GM18907 (cell line): Measurements from ENCODE around the gene DMRTC2.
A peak's percentile ranks its signal among the peaks of the same experiment; 100 is the strongest.
"Not testable (repeated sequence)": the region's sequence is repeated elsewhere in the genome, so short reads cannot be mapped to it uniquely, and the experiment has no call there.

ENCODE experiments used
- ATAC-seq: cut with Tn5 transposase; IDR thresholded peaks from one replicate; pipeline ENCODE4 v1.9.1; 2021; ENCODE audit warnings: mild to moderate bottlenecking, moderate library complexity; ENCODE audit not compliant: unreplicated experiment

DMRTC2 gene

DNA sequence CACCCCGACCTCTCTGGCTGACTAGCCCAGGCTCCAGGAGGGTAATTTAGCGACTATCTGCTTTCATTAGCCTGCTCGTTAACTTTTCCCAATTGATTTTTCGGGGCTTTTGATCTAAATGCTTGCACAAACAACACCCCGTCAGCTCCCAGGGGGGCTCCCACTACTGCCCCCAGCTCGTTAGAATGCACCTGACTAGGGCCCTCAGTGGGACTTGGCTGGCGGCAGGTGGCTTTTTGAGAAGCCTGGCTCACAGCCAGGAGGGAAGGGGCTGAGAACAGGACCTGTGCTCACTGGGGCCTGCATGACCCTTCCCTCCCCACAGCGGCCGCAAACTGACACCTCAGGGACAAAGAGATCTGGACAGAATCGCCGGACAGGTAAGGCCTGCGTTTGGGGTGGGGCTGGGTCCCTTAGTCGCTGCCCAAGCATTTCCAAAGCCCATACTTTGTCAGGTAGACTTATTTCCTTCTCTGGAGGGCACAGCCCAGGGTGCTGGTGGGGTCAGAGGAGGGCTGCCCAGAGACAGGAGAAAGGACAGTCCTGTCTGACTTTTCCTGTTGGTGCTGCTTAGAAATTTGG, 24.6 kb downstream of the DMRTC2 start:
- ATAC-seq, result no peak

DNA sequence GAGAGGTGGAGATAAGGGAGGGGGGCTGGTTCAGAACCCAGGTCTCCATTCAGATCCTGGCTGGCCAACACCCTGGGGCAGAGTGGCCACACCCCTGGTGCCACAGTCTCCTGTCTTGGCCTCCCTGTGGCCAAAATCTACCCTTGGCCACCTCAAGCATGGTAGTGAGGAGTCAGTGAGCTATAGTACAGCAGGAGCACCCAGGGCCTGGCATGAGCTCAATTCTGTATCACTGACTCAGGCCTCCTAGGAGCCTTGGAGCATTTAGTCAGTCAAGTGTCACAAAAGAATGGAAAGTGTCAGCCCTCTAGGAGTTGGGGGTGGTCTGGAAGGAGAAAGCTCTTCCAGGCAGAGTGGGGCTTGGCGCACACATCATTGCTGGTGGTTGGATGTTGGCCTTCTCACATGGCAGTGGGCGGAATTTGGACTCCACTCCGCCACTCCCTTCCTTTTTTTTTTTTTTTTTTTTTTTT, 25.6 kb downstream of the DMRTC2 start:
- ATAC-seq, result no peak

DNA sequence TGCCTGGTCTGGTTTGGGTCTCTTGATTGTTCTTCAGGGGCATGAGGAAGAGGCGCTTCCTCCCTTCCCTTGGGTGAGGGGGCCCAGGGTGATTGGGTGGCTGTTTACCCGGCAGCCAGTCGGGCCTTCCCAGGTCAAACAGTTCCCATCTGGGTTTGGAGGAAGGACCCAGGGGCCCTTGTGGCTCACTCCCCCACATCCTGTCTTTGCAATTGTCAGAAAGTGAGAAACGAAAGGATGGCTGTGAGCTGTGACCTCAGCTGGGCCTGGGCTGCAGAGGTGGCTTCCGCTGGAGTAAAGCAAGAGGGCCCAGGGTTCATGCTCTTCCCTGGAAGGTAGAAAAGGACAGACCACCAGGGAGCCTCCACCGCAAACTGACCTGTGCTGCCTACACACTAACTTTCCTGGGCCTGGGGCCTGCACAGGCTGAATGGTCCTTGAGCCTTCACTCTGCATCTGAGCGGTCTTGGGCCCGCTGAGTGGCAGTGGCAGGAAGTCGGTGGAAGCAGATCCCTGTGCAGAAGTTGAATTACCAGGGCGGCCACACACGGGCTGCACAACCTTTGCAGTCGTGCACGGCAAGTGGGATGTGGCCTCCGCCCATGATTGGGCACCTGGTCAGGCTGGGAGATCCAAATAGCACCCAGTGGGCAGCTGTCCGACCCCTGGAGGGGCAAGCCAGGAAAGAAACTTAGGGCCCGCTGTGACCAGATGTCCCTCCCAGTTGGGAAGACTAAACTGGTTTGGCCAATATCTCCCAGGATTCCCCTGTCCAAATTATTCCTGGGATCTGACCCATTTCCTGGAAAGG, 26.9 kb downstream of the DMRTC2 start:
- peak; percentile 57 for ATAC-seq

DNA sequence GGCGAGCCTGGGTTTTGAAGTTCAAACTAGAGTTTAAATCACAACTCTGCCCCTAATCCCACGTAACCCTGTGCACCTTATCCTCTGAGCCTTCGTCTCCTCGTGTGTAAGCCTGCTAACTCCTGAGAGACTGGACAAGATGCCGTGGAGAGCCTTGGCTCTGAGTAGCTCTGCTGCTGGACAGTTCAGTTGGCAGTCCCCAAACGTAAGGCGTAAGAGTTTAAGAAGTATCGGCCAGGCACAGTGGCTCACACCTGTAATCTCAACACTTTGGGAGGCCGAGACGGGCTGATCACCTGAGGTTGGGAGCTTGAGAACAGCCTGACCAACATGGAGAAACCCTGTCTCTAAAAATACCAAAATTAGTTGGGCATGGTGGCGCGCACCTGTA, 27.5 kb downstream of the DMRTC2 start:
- ATAC-seq, result no peak

DNA sequence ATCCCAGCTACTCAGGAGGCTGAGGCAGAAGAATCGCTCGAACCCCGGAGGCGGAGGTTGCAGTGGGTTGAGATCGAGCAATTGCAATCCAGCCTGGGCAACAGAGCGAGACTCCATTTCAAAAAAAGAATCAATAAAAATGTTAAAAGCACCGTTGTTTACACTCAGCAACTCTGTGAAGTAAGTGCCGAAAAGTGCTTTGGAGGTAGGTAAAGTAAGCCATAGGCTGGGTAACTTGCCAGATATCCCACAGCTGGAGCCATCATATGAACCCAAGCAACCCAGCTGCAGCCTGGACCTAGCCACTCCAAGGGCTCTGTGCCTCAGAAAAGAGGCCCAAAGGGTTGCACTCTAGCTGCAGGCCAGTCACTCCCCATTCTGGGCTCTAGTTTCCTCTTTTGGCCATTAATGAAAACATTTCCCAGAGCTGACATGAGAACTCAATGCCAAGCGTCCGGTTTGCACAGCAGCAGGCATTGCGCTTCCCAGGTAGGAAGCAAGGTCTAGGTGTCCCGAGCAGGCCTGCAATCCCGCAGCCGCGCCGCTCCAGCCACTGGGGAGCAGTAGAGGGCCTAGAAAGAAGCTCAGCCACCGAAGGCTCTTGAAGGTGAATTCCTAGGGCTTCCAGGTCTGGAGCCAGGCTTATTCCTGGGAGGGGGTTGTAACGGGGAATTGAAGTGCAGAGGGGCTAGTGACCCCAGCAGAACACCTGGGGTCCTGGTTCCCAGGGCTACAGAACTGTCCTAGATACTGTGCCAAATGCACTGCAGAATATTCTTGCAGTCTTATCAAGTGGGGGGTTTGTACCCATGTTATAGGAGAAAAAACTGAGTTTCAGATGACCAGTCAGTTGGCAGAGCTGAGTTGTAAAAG, 28.2 kb downstream of the DMRTC2 start:
- no peak for ATAC-seq

DNA sequence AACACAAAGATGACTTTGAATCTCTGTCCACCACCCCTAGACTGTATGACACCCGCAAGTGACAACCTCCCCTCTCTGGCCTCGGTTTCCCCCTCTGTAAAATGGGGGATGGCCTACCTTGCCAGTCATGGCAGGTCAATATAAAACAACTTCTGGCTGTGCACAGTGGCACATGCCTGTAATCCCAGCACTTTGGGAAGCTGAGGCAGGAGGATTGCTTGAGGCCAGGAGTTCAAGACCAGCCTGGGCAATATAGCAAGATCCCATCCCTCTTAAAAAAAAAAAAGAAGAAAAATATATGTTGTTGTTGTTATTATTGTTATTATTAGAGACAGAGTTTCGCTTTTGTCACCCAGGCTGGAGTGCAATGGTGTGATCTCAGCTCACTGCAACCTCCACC, 31.1 kb downstream of the DMRTC2 start:
- ATAC-seq, result not testable (repeated sequence)

DNA sequence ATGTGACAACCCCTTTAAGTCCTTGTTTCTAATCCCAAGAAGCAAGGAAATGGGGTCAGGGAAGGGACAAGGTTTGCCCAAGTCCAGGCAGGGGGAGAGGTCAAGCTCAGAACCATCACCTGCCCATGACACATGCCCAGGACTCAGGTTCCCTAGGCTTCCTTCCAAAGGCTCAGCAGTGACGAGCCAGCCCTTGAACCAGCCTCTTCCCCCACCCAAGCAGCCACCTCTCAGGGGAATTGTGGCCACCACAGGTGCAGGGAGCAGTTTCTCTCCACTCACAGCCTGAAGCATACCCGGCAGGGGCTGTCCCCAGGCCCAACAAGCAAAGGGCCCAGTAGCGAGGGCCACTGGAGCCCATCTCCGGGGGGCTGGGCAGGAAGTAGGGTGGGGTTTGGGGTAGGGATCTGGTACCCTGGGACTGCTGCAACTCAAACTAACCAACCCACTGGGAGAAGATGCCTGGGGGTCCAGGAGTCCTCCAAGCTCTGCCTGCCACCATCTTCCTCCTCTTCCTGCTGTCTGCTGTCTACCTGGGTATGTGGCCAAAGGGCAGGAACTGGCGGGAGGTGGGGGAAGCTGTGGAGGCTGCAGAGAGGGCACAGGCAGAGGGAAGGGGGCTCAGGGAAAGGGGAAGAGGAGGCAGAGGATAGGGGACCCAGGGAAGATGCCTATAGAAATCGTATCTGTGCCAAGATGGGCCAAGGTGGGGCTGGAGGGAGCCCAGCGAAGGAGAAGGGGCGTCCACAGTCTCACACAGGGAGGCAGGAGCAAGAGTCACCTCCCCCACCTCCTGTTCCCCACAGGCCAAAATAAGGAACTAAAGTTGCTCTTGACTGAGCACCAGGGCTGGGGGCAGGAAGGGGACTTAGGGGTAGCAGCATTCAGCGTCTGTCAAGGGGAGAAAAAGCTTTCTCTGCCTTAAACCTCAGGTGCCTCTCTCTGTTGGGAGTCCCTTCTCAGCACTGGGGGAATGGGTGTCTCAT, 32.3 kb downstream of the DMRTC2 start, which contains the start of gene CD79A:
Gene CD79A, plus strand, starts transcription at position 433 of the 986 bp plus-strand sequence. Its CDS starts 26 bp downstream, at position 459.
- peak; percentile 76 for ATAC-seq

DNA sequence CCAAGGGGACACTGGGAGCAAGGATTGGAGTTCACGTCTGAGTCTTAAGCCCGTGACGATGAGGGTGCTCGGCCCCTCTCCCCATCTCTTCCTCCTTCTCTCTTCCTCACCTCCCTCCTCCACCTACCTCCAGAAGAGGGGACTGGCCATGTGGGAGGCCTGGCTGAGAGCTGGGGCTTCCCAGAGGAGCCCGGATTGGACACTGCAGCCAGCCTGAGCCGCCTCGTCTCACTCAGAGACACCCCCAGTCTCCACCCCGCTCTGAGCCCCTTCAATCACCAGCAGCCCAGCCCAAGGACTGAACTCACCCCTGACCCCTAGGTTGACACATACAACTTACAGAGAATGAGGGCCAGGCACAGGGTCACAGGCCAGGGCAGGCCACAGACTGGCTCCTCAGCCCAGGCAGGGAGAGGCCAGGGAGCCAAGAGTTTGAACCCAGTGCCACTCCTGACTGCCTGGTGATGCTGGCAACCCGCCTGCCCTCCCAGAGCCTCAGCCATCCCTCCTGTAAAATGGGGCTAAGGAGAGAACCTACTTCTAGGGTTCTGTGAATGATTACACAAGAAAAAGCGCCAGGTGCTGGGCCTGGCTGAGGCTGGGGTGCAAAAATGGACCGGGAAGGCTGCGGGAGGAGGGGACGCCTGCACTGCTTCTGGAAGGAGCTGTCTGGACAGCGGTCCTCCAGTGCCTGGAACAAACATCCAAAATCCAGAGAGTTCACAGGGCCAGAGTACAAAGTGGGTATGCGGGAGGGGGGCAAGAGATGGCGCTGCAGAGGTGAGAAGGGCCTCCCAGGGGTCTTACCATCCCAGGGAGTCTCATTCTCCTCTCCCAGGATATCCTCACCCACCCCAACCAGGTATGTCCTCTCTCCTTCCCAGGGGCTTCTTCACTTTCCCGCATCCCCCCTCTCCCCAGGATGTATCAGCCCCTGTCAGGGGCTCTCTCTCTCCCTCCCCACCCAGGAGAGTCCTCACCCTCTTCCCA, 33.4 kb downstream of the DMRTC2 start:
- ATAC-seq, result peak; percentile 18

DNA sequence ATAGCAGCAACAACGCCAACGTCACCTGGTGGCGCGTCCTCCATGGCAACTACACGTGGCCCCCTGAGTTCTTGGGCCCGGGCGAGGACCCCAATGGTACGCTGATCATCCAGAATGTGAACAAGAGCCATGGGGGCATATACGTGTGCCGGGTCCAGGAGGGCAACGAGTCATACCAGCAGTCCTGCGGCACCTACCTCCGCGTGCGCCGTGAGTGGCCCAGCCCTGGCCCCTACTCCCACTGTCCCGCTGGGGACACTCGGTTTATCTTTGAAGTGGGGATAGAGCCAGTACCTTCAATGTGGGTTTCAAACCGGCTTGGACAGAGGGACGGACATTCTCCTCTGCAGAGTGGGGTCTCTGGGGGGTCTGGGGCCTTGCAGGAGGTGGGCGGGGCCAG, 34.2 kb downstream of the DMRTC2 start:
- ATAC-seq, result no peak

DNA sequence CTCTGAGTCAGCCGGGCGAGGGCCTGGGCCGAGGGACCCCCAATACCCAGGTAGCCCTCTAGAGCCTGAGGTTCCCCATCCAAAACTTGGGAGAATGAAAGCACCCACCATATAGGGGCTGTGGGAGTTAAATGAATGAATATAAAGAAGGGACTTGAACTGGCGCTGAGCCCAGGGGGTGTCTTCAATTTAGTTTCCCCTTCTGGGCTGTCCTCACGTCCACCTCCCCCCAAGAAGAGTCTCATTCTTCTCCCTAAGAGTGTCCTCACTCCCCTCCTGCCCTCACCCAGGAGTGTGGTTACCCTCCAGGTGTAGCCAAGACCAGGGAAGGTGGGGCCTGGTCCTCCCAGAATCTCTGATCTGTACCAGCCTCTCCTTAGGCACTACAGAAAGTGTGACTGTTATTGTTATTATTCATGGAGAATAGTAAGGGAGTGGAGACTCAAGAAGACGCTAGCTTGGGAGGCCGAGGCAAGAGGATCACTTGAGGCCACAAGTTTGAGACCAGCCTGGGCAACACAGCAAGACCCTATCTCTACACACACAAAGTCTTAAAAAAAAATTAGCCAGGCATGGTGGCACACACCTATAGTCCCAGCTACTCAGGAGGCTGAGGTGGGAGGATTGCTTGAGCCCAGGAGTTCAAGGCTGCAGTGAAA, 35.0 kb downstream of the DMRTC2 start:
- no peak for ATAC-seq

DNA sequence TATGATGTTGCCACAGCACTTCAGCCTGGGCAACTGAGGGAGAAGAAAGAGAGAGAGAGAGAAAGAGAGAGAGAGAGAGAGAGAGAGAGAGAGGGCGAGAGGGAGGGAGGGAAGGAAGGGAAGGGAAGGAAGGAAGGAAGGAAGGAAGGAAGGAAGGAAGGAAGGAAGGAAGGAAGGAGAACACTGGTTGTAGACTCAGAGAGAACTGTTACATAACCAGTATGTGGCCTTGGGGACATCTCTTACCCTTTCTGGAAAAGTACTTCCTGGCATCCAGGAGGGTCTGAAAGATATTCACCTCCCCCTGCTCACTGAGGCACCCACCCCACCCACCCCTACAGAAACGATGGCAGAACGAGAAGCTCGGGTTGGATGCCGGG, 35.5 kb downstream of the DMRTC2 start:
- ATAC-seq, result no peak

DNA sequence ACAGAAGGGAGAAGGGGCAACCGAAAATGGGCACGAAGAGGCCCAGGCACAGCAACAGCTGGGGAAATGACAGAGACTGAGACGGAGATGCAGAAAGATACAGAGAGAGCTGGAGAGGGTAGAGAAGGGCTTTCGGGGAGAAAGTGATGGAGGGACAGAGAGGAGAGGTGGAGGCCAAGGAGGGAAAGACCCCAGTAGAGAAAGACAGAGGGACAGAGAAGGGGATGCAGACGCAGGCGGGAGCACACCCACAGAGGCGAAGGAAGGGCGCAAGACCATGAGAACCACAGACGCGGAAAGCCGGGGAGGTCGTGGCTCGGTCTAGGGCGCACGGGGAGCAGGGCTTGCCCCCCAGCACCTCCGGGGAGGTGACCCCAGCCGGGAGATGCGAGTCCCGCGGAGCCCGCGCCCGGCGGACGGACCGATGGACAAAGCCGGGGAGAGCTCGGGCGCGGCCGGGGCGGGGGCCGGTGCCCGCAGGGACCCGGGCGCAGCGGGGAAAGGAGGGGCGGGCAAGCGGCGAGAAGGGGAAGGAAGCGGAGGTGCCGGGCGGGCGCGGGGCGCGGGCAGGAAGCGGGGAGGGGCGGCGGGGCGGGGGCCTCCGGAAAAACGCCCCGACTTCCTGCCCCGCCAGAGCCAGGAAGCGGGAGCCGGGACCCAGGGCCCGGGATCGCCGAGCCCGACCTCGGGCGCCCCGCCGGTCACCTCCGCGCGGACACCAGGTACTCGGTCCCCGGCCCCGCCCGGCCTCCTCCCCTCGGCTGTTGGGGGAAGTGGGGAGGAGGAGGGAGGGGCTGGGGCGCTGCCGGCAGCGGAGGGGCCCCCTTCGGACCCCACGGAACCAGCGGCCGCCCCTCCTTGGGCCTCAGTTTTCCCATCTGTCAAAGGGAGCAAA, 38.0 kb downstream of the DMRTC2 start, which contains the start of gene ARHGEF1:
Gene ARHGEF1, plus strand, starts transcription at position 617 of the 895 bp plus-strand sequence. CDS start 4,899 bp downstream, outside the sequence.
- no peak for ATAC-seq

DNA sequence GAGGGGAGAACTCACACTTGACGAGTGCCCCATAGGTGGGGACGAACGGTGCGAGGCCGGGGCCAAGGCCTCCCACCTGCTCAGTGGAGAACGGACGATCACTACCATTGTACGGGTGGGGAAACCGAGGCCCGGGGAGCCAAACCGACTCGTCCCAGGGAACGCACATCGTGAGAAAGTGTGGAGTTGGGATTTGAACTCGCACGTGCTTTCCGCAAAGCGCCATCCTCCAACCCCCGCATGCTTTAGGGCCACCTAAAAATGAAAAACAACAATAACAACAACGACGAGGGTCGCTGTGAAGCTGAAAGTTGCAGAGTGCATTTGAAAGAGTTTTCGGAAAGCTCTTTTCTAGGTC, 38.6 kb downstream of the DMRTC2 start:
- no peak for ATAC-seq

DNA sequence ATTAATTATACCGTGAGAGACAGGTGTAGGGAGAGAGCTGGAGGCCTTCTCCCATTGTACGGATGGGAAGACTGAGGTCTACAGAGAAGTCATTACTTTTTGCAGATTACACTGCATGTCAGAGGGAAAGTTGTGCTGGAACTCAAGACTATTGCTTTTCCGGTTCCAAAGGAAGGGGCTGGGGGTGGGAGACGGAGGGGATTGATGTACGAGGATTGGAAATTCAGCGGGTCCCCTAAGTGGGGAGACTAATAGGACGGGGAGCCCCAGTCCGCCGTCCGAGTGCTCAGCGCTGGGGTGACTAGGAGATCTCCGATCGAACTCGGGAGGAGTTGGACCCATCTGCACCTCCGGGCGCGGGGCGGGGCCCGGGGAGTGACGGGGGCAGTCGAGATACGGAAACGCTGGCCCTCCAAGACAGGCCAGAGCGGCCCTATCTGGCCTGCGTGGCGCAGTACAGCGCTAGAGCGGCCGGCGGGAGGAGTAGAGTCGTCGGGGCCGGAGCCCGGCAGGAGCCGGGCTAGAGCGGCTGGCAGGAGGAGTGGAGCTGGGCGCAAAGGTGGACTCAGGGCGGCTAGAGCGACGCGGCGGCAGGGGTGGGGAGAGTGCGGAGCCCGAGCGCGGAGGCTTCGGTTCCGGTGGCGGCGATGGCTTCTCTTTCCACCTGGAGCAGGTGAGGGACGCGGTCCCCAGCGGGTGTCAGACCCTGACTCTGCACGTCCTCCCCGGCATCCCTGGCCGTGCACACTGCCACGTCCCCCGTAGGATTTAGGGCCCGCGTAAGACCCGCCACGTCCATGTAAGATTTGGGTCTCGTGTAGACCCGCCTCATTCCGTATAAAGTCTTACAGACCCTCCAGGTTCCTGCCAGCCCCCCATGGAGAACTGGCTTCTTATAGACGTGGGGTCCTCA, 39.2 kb downstream of the DMRTC2 start:
- ATAC-seq, result peak; percentile 69

DNA sequence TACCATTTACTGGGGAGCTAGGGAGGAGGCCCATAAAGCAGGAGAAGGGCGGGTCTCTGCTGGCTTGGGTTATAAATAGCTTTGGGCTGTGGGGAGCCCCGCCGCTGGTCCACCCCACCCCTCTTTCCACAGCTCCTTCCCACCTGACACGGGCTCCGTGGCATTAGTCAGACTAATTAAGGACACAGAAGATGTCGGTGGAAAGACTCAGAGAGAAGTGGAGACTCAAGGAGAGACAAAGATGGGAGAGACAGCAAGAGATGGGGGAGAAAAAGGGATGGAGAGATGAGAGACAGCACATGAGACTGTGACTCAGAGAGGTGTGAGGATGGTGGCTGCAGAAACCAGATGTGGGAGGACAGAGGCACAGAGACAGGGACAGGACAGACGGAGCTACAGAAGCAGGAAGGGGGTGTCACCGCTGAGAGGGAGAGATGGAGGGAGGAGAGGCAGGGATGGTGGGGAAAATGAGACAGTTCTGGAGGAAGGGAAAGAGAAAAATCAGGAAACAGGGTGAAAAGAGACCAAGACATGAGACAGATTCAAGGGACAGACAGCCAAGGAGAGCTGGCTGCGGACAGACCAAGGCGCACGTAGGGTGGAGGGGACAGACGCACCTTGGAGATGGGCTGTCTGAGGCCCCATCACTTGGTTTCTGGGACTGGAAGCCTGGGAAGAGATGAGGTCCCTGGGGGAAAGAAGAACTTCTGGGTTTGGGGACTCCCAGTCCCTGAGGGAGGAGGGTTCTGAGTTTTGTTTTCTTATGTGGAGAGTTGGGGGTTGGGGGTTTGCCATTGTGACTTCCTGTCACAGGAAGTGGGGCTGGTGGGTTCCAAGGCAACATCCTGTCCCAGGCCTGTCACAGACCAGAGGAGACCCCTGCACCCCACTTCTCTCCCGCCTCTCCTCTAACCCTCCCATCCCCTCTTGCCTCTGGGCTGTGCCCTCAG, 42.2 kb downstream of the DMRTC2 start:
- peak; percentile 41 for ATAC-seq
